ENCODE data around the gene DIP2B.

The DIP2B gene

DNA sequence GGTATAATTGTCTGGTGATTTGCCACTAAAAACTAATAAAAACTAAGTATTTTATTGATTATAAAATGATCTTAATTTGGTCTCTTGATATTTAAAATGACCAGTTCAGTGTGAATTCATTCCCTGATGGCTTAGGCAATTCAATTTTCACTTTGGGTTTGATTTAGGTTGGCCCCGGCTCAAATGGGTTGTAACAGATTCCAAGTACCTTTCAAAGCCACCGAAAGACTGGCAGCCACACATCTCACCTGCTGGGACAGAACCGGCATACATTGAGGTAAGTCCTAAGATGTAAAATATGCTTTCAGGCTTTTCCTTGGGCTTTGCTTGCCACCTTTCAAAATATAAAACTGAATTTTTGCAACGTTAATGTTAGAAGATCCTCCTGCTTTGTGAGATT is 181.6 kb downstream of the DIP2B start:
- no peak for DNase-seq

- no peak for DNase-seq
Measured at GRCh38 chr12:50686976-50687375, 182.2 kb downstream of the DIP2B start.

- DNase-seq, result no peak
Measured at GRCh38 chr12:50689437-50689836, 184.7 kb downstream of the DIP2B start.

DNA sequence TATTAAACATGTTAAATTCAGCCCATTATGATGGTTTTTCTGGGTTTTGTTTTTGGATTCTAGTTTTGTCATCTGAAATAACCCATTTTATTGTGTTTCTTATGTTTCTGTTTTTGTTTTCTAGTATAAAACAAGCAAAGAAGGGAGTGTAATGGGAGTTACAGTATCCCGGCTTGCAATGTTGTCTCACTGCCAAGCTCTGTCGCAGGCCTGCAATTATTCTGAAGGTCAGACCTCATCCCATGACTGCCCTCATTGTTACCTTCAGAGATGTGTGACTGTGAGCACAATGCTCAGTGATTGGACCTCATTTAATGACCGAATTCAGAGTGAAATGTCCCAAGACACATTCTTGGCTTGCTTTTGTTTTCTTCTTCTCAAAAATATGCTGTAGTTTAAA is 186.1 kb downstream of the DIP2B start:
- no peak for DNase-seq

DNA sequence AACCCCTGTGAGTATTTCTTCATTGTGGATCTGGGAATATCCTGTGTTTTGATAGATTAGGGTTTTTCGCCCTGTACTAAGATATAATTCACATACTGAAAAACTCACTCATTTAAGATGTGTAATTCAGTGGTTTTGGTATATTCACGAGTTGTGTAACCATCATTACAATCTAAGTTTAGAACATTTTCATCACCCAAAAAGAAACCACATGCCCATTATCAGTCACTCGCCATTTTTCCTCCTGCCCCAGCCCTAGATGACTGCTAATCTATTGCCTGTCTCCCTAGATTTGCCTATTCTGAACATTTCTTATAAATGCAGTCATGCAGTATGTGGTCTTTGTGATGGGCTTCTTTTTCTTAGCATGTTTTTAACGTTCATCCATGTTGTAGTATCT is 191.2 kb downstream of the DIP2B start:
- DNase-seq, result no peak

GRCh38 chr12:50696931-50697330 is 192.1 kb downstream of the DIP2B start:
- DNase-seq, result no peak

- DNase-seq, result no peak
Measured at GRCh38 chr12:50699154-50699553, 194.4 kb downstream of the DIP2B start.

GRCh38 chr12:50699940-50700339 is 195.2 kb downstream of the DIP2B start:
- no peak for DNase-seq

GRCh38 chr12:50706606-50707005 is 201.8 kb downstream of the DIP2B start:
- DNase-seq, result no peak

DNA sequence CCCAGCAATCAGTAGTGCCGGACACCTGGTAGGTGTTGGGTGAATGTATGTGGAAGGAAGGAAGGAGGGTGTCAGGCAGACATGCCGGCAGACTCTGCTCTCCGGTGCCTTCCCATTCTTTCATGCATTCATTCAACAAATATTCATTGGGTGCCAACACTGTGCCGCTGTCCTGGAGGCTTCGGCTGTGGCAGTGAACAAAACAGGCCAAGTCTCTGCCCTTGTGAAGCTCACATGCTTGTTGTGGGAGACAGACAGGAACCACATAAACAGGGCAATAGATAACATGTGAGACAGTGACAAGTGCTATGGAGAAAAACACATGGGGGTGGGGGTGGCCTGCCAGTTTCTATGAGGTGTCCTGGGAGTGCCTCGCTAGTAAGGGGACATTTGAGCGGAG is 202.6 kb downstream of the DIP2B start:
- DNase-seq, result no peak

DNA sequence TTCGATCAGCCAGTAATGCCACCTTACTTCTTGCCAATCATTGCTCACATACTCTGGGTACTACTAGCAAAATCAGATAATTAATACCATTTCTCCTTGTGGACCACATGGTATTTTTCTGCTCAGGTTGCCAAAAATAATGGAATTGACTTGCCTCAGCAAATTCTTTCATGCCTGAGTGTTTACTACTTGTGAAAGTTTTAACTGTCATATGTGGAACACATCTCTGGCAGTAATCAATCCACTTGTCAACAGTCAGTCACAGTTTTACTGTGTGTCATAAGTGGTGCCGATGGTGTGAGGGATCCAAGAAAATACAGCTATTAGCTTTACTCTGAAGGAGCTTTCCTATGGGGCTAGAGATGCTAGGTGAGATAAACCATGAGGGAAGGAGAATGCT is 203.8 kb downstream of the DIP2B start:
- DNase-seq, result no peak

DNA sequence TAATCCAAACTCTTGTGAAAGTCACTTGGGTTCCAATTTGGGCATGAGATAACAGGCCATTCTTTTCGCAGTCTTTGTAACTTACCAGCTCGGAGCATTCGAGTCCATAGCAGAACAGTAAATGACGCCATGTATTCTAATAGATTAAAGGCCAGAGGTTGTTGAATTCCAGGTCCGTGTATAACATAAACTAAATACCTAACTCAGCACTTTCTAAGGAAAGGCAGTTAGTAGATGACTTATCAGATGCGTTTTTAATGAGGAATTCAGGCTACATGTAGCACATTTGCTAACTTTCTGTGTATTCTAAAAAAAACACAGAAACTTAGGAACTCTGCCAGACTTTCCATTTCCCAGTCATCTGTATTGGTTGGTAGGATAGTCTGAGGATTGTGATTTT is 206.3 kb downstream of the DIP2B start:
- no peak for DNase-seq

DNA sequence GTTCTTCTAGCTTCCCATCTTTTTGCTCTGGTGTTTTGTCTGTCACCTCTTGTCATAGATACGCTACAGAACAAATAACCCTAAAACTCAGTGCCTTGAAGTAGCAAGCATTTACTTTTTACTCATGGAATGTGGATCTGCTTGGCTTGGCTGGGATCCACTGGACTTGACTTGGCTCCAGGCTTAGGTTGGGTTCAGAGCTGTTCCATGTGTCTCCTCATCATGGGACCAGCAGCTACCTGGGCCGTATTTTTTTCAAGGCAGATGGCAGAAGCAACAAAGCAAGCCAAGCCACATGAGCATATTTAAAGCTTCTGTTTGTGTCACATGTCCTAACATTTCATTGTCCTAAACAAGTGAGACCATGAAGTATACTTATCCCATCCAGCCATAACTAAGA is 210.4 kb downstream of the DIP2B start:
- DNase-seq, result no peak

DNA sequence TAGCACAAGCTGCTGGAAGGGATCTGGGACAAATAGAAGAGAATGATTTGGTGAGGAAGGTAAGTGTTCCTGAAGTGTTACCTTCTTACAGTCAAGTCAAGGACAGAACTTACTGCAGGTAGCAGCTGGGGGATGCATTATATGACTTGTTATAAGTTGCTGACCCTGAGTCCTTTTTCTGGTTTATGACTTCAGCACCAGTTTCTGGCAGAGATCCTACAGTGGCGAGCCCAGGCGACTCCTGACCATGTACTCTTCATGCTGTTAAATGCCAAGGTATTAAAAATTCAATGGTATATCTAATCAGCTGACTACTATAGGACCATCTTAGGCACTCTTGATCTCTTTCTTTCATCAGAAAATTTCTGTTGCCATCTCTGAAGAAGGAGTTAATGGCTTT is 214.0 kb downstream of the DIP2B start:
- no peak for DNase-seq

- no peak for DNase-seq
Measured at GRCh38 chr12:50720085-50720484, 215.3 kb downstream of the DIP2B start.

DNA sequence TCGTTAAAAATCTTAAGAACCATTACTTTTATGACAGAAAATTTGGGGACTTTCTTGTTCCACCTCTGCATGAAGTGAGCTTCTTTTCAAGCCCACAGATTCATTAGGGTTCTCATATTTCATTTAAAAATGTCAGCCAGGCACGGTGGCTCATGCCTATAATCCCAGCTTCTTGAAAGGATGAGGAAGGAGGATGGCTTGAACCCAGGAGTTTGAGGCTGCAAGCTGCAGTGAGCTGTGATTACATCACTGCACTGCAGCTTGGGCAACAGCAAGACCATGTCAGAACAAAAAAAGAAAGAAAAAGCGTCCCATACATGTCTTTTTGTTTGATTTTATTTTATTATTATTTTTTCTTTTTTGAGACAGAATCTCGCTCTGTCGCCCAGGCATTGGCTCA is 215.7 kb downstream of the DIP2B start:
- no peak for DNase-seq

DNA sequence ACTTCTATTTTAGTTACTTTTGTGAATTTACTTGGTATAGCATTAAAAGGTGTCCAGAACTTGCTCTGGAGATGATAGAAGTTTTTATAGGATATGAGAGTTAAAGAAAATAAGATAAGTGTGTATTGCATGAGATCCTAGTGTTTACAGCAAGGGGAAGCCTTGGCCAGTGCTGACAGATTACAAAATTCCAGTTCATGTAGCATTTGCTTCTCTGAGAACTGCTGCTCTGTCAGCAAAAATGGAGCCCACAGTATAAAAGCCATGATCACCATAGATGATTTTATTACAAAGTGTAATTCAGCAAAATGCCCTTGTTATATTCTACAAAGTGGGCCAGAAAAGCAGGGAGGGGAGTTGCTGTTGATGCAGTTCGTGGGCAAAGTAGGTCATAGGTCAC is 219.1 kb downstream of the DIP2B start:
- no peak for DNase-seq

GRCh38 chr12:50725011-50725942 is 220.5 kb downstream of the DIP2B start:
- no peak for DNase-seq

GRCh38 chr12:50727466-50727865 is 222.7 kb downstream of the DIP2B start:
- DNase-seq, result no peak

DNA sequence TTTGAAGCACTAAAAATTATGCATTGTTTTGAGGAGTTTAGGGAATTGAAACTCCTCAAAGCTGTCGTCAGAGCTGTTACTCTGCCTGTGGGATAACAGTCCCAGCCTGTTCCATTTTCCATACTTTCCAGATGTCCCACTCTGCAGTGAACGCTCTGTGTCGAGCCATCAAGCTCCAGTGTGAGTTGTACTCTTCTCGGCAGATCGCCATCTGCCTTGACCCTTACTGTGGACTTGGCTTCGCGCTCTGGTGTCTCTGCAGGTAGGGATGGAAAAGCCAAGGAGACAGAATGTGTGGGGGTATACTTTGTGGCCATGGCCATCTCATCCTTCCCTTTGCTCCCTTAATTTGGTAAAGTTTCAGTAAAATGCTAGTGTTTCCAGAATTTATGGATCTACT is 223.6 kb downstream of the DIP2B start:
- DNase-seq, result no peak

GRCh38 chr12:50728841-50729240 is 224.1 kb downstream of the DIP2B start:
- no peak for DNase-seq

- DNase-seq, result no peak
Measured at GRCh38 chr12:50732591-50732990, 227.8 kb downstream of the DIP2B start.

DNA sequence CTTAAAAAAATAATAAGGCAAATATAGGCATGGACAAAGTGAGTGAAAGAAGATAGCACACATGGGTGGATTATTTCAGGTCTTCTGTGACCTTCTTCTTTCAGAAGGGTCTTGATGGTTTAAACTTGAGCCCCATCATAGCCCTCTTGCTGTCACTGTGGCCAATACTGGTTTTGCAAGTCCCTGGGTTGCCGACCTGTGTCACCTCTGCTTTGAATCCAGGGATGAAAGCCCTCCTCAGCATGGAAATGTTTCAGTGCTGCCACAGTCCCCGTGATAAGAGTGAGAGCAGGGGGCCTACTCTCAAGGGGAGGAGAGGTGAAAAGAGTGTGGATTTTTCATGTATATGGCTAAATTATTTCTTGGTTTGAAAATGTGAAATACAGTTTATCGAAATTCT is 228.9 kb downstream of the DIP2B start:
- DNase-seq, result no peak

DNA sequence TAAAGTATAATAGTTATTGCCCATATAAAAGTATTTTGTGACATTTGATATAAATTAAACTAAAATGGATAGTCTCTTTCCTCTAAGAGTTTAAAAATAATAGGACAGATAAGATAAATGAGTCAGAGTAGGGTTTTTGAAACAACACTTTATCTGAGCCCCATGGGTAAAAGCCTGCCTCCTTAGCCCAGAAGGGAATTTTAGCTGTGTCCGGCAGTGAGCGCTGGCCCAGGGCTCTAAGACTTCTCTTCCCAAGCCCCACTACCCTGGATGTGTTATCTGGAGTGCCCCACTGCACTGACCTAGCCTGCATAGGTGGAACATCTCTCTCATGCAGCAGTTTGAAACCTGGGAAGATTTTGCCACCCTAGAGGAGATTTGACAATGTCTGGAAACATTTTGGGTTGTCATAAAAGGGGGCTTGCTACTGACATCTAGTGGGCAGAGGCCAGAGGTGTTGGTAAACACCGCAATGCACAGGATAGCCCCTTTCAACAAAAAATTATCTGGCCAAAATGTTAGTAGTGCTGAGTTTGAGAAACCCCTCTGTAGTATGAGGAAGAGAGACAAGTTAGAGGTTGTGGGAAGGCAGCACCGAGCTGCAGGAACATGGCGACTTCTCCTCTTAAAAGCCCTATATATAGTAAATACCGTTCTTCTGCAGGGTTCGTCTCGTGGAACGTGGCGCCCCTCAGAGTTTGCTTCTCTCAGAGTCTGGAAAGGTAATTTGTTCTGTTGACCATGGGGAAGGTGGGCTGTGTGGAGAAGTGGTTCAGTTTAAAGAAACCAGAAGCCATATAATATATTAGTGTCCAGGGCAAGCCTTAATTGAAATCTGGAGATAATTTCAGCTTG is 229.9 kb downstream of the DIP2B start:
- DNase-seq, result no peak

All from activated T-cell treated with anti-CD3 and anti-CD28 coated beads, Interleukin-2, amount 50 U/mL, for 1 hour (primary cell).